HG03159 (cell line): ENCODE measurements around the gene ZFP1.
"Not testable (repeated sequence)": the region's sequence is repeated elsewhere in the genome, so short reads cannot be mapped to it uniquely, and the experiment has no call there.

ENCODE experiments used
- ATAC-seq: cut with Tn5 transposase; IDR thresholded peaks from one replicate; pipeline ENCODE4 v1.9.1; 2021; ENCODE audit warnings: mild to moderate bottlenecking, moderate library complexity; ENCODE audit not compliant: unreplicated experiment

The ZFP1 gene

GRCh38 chr16:75112734-75113491 lies 35.4 kb upstream of the ZFP1 start:
- no peak for ATAC-seq

- no peak for ATAC-seq
Observed at GRCh38 chr16:75113541-75114121, 34.7 kb upstream of the ZFP1 start.

GRCh38 chr16:75114179-75114945 lies 34.0 kb upstream of the ZFP1 start:
- no peak for ATAC-seq

- no peak for ATAC-seq
Observed at GRCh38 chr16:75114946-75115825, 33.1 kb upstream of the ZFP1 start.

- no peak for ATAC-seq
Observed at GRCh38 chr16:75116081-75116910, 32.0 kb upstream of the ZFP1 start, which contains the start of gene LDHD. Gene LDHD, minus strand, starts transcription at chr16:75116780. Its CDS starts 60 bp downstream, at chr16:75116720.

- ATAC-seq, result no peak
Observed at GRCh38 chr16:75116911-75117245, 31.4 kb upstream of the ZFP1 start.

- no peak for ATAC-seq
Observed at GRCh38 chr16:75118943-75119539, 29.3 kb upstream of the ZFP1 start.

- ATAC-seq, result no peak
Observed at GRCh38 chr16:75120253-75120652, 28.1 kb upstream of the ZFP1 start.

GRCh38 chr16:75121949-75122568 lies 26.3 kb upstream of the ZFP1 start:
- ATAC-seq, result no peak

GRCh38 chr16:75122609-75123008 lies 25.7 kb upstream of the ZFP1 start:
- no peak for ATAC-seq

GRCh38 chr16:75127713-75128415 lies 20.5 kb upstream of the ZFP1 start:
- ATAC-seq, result no peak

GRCh38 chr16:75129421-75130149 lies 18.7 kb upstream of the ZFP1 start:
- not testable (repeated sequence) for ATAC-seq

- no peak for ATAC-seq
Observed at GRCh38 chr16:75130150-75130771, 18.1 kb upstream of the ZFP1 start.

GRCh38 chr16:75131081-75131480 lies 17.2 kb upstream of the ZFP1 start:
- ATAC-seq, result no peak

- no peak for ATAC-seq
Observed at GRCh38 chr16:75138233-75138632, 10.1 kb upstream of the ZFP1 start.

GRCh38 chr16:75138636-75139035 lies 9.7 kb upstream of the ZFP1 start:
- no peak for ATAC-seq

- no peak for ATAC-seq
Observed at GRCh38 chr16:75139498-75139897, 8.8 kb upstream of the ZFP1 start.

- no peak for ATAC-seq
Observed at GRCh38 chr16:75143941-75144340, 4.4 kb upstream of the ZFP1 start.
